ENCODE data around the gene HNRNPD. TPM values are rescaled to one million over a fixed set of nuclear protein-coding genes. Genes with fewer than 3 reads are reported as not detected.

HNRNPD gene
- total RNA-seq, 1 donor from 2014 or later, result 39.7 TPM

Other genes starting within 250 kb of the HNRNPD start
- 191 TPM for gene HNRNPDL, start 56.5 kb upstream of the HNRNPD start, total RNA-seq (ENCODE audit: insufficient read depth, low replicate concordance)
- gene ENOPH1, start 56.6 kb upstream of the HNRNPD start, total RNA-seq (ENCODE audit: insufficient read depth, low replicate concordance), result 28.2 TPM
- 4.3 TPM for gene TMEM150C, start 188.0 kb upstream of the HNRNPD start, total RNA-seq (ENCODE audit: insufficient read depth, low replicate concordance)

Measured in umbilical cord (tissue), 1 donor.